Activated CD8-positive, alpha-beta memory T cell treated with anti-CD3 and anti-CD28 coated beads for 36 hours (primary cell): ENCODE results near the gene TRPM7. TPM values are rescaled to one million over a fixed set of nuclear protein-coding genes. Genes with fewer than 3 reads are reported as not detected.
"Not testable (repeated sequence)": the region's sequence is repeated elsewhere in the genome, so short reads cannot be mapped to it uniquely, and the experiment has no call there.

ENCODE experiments used
- CTCF ChIA-PET: fragments of 350-600 bp; sonication (Branson Sonifier 250); formaldehyde crosslinking; loops from one replicate; lab custom pipeline; 2021; ENCODE audit warnings: antibody characterized with exemption; lab: Charles Lee
- POLR2A ChIA-PET: fragments of 350-600 bp; sonication (Branson Sonifier 250); formaldehyde crosslinking; loops from one replicate; lab custom pipeline; 2021; ENCODE audit warnings: antibody characterized with exemption; lab: Charles Lee
- total RNA-seq, 2 experiments: library from RNA; stranded (reverse); gene quantifications; one replicate each; pipeline ENCODE4 v1.2.3, GENCODE V29; 2021

TRPM7 gene
- total RNA-seq, 2 experiments from 2014 or later, result 46.3 to 48.2 TPM

- ChIA-PET POLR2A (no interaction called here), CTCF (no interaction called here)
Observed at GRCh38 chr15:50676799-50677483, 9.7 kb downstream of the TRPM7 start.

- POLR2A ChIA-PET, result interaction anchor here (0.6 kb wide), 1 partner anchor 231 kb away, joined by 3 read pairs; no protein-coding TSS in a partner anchor
- CTCF ChIA-PET, result interaction anchor here (0.7 to 1.8 kb wide), 2 partner anchors 75 to 201 kb away, joined by 3 to 9 read pairs; no protein-coding TSS in a partner anchor
Observed at GRCh38 chr15:50675535-50676144, 11.0 kb downstream of the TRPM7 start.

- POLR2A ChIA-PET, result no interaction called here
- CTCF ChIA-PET, result no interaction called here
Observed at GRCh38 chr15:50670115-50670514, 16.5 kb downstream of the TRPM7 start.

- CTCF ChIA-PET, result no interaction called here
- POLR2A ChIA-PET, result no interaction called here
Observed at GRCh38 chr15:50669611-50670010, 17.0 kb downstream of the TRPM7 start.

GRCh38 chr15:50665938-50666337 lies 20.7 kb downstream of the TRPM7 start:
- ChIA-PET CTCF (no interaction called here), POLR2A (no interaction called here)

- ChIA-PET CTCF (no interaction called here), POLR2A (interaction anchor here (0.7 kb wide), 1 partner anchor 16 kb away, joined by 4 read pairs; no protein-coding TSS in a partner anchor)
Observed at GRCh38 chr15:50655555-50655954, 31.0 kb downstream of the TRPM7 start.

- POLR2A ChIA-PET, result interaction anchor here (1.2 kb wide), 1 partner anchor 254 kb away, joined by 3 read pairs; no protein-coding TSS in a partner anchor
- CTCF ChIA-PET, result no interaction called here
Observed at GRCh38 chr15:50653156-50653743, 33.3 kb downstream of the TRPM7 start.

- ChIA-PET CTCF (interaction anchor here (0.6 to 0.9 kb wide), 4 partner anchors 11 to 443 kb away, joined by 3 read pairs; no protein-coding TSS in a partner anchor), POLR2A (interaction anchor here (1.2 kb wide), 1 partner anchor 255 kb away, joined by 3 read pairs; no protein-coding TSS in a partner anchor)
Observed at GRCh38 chr15:50652671-50653070, 33.9 kb downstream of the TRPM7 start.

DNA sequence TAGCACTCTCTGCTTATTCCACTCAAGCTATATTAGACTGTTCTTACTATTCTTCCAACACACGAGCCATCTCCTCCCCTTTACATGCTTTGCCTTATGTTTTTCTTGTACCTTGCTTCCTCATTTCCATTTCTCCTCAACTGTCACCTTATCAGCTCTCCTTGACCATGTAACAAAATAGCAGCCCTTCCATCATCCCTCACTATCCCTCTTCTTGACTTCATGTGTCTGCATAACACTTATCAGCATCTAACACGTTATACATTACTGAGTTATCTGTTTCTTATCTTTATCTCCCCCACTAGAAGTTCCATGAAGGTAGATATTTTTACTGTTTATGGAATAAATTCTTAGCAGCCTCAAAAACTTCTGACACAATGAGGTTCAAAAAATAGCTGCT lies 45.3 kb downstream of the TRPM7 start:
- ChIA-PET CTCF (interaction anchor here (1.2 kb wide), 1 partner anchor 11 kb away, joined by 3 read pairs; no protein-coding TSS in a partner anchor), POLR2A (no interaction called here)

DNA sequence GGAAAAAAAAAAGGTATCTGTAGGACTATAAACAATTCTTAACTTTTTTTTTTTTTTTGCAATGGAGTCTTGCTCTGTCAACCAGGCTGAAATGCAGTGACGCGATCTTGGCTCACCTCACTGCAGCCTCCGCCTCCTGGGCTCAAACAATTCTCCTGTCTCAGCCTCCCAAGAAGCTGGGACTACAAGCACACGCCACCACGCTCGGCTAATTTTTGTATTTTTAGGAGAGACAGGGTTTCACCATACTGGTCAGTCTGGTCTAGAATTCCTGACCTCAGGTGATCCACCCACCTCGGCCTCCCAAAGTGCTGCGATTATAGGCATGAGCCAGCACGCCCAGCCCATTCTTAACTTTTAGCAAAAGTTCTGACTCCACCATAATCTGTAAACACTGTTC lies 50.5 kb downstream of the TRPM7 start:
- ChIA-PET POLR2A (no interaction called here), CTCF (no interaction called here)

- CTCF ChIA-PET, result no interaction called here
- POLR2A ChIA-PET, result interaction anchor here (0.6 kb wide), 1 partner anchor 17 kb away, joined by 3 read pairs; no protein-coding TSS in a partner anchor
Observed at GRCh38 chr15:50633653-50634052, 52.9 kb downstream of the TRPM7 start.

DNA sequence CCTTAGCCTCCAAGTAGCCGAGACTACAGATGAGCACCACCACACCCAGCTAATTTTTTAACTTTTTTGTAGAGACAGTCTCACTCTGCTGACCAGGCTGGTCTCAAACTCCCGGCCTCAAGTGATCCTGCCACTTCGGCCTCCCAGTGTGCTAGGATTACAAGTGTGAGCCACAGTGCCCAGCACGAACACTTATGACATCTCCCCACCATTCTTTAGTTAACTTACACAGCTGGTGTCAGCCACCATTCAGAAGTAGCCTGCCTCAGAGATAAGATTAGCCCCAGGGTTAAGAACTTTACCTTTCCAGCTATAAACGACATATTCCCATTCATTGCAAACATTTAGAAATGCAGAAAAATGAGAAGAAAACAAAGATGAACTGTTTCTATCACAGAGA lies 58.2 kb downstream of the TRPM7 start:
- ChIA-PET CTCF (no interaction called here), POLR2A (no interaction called here)

DNA sequence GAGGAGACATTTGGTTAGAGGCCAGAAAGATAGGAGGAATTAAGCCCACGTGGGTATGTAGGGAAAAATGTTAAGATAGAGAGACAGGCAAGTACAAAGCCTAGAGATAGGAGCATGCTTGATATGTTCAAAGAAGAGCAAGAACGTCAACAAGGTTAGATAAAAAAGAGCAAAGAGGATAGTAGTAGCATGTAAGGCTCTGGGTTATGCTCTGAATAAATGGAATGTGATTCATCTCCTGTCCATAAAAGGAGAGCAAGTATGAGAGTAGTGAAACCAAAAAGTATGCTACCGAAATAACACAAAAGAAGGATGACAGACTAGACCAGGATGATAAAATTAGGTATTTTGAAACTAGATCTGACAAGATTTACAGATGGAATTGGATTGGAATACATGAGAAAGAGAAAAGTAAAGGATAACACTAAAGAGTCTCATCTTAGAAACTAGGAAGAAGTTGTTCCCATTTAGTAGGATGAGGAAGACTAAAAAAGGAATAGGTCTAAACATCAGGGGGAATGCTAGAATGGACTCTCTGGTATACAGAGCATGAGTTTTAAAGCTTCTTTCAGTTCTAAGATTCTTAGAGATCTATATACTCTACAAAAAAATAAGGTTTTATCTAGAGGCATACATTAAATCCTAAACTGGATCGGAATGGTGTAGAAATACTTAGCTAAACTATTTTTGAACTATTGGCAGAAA lies 59.1 kb downstream of the TRPM7 start:
- CTCF ChIA-PET, result interaction anchor here (0.7 kb wide), 1 partner anchor 1671 kb away, joined by 3 read pairs; no protein-coding TSS in a partner anchor
- POLR2A ChIA-PET, result no interaction called here

DNA sequence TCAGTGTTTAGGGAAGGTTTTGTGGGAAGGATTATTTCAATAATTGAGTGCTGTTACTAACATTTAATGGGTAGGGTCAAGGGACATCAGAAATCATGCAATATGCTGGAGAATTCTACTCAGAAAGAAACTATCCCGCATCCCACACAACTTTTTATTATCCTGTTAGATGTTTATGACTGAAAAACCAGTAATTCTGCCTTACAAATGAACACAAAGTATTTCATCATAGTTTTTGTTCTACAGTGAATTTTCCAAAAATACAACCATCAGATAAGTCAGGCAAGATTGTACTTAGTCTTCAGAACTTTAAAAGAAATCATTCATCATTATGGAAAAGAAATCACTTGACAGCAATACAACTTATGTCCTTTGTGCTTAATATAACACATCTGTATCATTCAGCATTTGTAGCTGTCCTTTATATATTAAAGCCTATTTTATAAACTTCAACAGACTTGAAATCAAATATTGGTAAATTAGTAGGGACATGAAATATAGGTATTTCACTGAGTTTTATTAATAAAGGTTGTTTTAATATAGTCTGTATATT lies 61.9 kb downstream of the TRPM7 start:
- ChIA-PET CTCF (no interaction called here), POLR2A (no interaction called here)

DNA sequence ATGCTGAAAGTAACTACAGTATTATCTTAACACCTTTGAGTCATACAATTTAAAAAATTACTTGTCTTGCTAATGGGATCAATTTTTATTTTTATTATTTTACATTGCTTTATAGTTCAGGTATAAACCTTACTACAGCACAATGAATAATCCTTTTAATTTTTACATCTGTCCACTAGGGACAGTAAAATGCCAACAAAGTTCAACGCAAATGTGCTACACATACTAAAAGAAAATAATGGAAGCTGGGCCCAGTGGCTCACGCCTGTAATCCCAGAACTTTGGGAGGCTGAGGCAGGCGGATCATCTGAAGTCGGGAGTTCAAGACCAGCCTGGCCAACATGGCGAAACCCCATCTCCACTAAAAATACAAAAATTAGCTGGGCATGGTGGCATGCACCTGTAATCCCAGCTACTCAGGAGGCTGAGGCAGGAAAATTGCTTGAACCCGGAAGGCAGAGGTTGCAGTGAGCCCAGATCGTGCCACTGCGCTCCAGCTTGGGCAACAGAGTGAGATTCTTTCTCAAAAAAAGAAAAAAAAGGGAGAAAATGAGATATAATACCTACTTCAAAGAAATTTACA lies 64.1 kb downstream of the TRPM7 start:
- CTCF ChIA-PET, POLR2A ChIA-PET: not testable (repeated sequence)

DNA sequence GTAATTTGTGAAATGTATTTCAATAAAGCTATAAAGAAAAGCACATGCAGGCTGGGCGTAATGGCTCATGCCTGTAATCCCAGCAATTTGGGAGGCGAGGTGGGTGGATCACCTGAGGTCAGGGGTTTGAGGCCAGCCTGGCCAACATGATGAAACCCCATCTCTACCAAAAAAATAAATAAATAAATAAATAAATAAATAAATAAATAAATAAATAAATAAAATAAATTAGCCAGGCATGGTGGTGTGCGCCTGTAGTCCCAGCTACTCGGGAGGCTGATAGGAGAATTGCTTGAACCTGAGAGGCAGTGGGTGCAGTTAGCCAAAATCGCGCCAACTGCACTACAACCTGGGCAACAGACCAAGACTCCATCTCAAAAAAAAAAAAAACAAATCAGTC lies 69.6 kb downstream of the TRPM7 start:
- CTCF ChIA-PET, POLR2A ChIA-PET: not testable (repeated sequence)

DNA sequence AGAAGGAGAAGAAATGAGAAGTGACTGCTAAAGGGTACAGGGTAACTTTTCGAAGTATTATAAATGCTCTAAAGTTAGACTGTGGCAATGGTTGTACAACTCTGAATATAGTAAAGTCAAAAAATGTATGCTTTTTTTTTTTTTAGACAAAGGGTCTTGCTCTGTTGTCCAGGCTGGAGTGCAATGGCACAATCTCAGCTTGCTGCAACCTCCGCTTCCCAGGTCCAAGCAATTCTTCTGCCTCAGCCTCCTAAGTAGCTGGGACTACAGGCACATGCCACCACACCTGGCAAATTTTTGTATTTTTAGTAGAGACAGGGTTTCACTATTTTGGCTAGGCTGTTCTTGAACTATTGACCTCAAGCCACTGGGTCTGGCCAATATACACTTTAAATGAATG lies 70.0 kb downstream of the TRPM7 start:
- POLR2A ChIA-PET, CTCF ChIA-PET: not testable (repeated sequence)

DNA sequence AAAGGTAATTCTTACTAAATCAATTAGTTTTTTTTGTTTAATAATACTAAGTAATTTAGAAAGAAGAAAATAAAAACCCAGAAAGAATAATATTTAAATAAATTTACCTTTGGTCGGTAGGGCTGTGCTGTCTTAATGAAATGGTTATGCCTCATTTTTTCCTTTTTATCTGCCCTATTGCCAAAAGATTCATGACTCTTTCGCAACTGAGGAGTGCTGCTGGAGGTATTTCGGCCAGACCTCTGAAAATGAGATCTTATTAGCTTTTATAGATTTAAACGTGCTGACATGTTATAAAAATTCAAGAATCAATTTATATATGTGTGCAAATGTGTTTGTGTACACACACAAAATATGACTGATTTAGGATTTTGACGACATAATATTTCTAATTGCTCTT lies 73.0 kb downstream of the TRPM7 start:
- ChIA-PET CTCF (no interaction called here), POLR2A (no interaction called here)

DNA sequence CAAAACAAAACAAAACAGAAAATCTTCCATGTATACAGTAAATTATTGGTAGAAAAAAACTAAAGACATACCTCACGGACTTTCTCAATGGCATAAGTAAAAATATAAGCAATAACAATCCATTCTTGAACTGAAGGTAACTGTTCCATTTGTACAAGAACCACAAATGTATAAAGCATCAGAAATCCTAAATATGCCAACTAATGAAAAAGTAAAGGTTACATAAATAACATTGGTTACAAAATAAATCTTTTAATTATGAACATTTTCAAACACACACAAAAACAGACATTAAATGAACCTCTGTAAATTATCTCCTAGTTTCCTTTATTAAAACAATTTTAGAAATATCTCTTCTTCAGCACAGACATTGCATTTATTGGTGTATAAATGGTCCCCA lies 79.5 kb downstream of the TRPM7 start:
- ChIA-PET CTCF (no interaction called here), POLR2A (no interaction called here)
